GM10248 (cell line): ENCODE data around the gene FBXO11.

Source experiments
- CTCF ChIA-PET: fragments of 300-600 bp; sonication (Branson Sonifier 250); formaldehyde crosslinking; extraction: SDS; loops from one replicate; lab custom pipeline; 2021; ENCODE audit warnings: antibody characterized with exemption; lab: Yijun Ruan, JAX
- POLR2A ChIA-PET: fragments of 350-650 bp; sonication (Branson Sonifier 250); formaldehyde crosslinking; extraction: SDS; loops from one replicate; lab custom pipeline; 2020; ENCODE audit warnings: antibody characterized with exemption; lab: Yijun Ruan, JAX
- DNase-seq: peaks from one replicate; pipeline ENCODE4 v3.0.0; 2012; ENCODE audit errors: extremely low spot score
- TF ChIP-seq, protein P1 (sequence below): IDR thresholded peaks from 2 replicates; pipeline ENCODE4 v1.5.1; 2012; ENCODE audit warnings: mild to moderate bottlenecking, low read depth; ENCODE audit errors: extremely low read depth, missing control alignments, control extremely low read depth

Gene FBXO11

DNA sequence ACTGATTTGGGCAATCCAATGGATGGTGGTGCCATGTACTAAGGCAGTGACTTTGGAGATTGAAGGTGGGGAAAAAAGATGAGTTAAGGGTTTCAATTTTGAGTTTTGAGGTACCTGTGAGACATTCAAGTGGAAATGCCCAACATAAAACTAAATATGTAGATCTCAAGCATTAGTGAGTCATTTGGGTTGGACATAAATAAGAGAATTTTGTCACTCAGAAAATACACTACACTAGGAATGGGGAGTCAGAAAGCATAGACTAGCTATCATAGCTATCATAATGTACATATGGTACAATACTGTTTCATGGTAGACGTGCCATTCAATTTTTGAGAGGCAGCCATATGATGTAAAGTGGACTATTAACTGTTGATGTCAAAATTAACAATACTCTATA is 56.1 kb downstream of the FBXO11 start:
- TF ChIP-seq, protein P1, sequence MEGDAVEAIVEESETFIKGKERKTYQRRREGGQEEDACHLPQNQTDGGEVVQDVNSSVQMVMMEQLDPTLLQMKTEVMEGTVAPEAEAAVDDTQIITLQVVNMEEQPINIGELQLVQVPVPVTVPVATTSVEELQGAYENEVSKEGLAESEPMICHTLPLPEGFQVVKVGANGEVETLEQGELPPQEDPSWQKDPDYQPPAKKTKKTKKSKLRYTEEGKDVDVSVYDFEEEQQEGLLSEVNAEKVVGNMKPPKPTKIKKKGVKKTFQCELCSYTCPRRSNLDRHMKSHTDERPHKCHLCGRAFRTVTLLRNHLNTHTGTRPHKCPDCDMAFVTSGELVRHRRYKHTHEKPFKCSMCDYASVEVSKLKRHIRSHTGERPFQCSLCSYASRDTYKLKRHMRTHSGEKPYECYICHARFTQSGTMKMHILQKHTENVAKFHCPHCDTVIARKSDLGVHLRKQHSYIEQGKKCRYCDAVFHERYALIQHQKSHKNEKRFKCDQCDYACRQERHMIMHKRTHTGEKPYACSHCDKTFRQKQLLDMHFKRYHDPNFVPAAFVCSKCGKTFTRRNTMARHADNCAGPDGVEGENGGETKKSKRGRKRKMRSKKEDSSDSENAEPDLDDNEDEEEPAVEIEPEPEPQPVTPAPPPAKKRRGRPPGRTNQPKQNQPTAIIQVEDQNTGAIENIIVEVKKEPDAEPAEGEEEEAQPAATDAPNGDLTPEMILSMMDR: no peak
- ChIA-PET POLR2A (no interaction called here), CTCF (interaction anchor here (0.9 to 3.0 kb wide), 5 partner anchors 9 to 83 kb away, joined by 3 to 13 read pairs (median 4); no protein-coding TSS in a partner anchor)
- no peak for DNase-seq

DNA sequence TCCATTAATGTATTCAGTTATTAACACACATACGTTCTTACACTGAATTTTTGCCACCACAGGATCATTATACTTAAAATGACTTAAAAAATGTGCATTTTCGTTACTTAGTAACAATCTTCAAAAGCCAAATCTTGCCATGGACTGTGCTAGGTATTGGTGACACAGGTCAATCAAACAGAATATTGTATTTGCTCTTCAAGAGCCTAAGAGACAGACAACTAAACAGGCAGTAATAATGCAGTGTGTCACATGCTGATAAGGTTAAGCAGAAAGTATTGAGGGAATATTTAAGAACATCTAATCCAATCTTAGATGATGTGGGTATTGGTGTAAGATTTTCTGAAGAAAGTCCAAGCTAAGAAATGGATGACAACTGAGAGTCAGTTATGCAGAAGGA is 56.9 kb downstream of the FBXO11 start:
- no peak for DNase-seq
- TF ChIP-seq, protein P1: no peak
- CTCF ChIA-PET: interaction anchor here (0.9 to 3.0 kb wide), 4 partner anchors 10 to 82 kb away, joined by 3 to 13 read pairs (median 5); no protein-coding TSS in a partner anchor
- POLR2A ChIA-PET: no interaction called here

DNA sequence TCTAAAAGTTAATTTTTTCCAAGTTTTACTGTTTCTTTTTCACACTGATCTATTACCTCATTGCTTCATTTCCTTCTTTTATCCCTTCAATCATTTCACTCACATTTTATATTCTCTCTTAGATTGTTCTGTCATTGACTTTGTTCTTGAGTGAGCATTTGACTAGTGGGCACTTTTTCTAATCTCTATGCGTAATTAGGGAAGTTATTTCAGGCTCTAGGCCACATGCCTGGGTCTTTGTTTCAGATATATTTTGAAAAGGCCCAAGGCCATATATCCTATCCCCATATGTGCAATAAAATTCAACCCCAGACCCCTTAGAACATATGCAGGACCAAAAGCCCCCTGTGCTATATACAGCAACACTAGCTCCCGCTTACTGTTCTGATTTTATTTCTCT is 62.1 kb downstream of the FBXO11 start:
- TF ChIP-seq, protein P1: no peak
- ChIA-PET POLR2A (no interaction called here), CTCF (interaction anchor here (1.8 to 3.5 kb wide), 3 partner anchors 13 to 16 kb away, joined by 5 to 10 read pairs (median 6); no protein-coding TSS in a partner anchor)
- no peak for DNase-seq

DNA sequence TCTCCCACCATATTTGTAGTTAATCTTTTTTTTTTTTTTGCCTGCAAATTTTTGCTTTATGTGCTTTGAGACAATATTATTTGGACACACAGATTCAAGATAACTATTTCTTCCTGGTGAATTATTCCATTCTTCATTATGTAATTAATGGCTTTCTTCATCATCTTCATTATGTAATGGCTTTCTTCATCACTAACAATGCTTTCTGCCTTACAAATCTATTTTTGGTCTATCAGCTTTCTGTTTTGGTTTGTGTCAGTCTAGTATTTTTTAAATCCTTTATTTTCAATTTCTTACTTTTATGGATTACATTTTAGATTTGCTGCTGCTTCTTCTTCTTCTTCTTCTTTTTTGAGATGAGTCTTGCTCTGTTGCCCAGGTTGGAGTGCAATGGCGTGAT is 62.9 kb downstream of the FBXO11 start:
- no peak for DNase-seq
- TF ChIP-seq, protein P1: no peak
- ChIA-PET POLR2A (no interaction called here), CTCF (interaction anchor here (0.7 to 2.5 kb wide), 7 partner anchors 10 to 61 kb away, joined by 3 to 12 read pairs (median 3); partner anchors contain the start of gene MSH6)

DNA sequence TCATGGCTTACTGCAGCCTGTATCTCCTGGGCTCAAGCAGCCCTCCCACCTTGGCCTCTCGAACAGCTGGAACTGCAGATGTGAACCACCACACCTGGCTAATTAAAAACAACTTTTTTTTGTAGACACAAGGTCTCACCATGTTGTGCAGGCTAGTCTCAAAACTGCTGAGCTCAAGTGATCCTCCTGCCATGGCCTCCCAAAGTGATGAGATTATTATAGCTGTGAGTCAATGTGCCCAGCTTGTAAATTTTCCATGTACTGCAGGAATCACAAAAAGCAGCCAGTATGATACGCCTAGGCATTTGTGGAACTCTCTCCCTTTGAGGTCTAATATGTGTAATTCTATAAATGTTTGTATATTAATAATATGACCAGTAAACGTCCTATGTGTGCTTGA is 63.5 kb downstream of the FBXO11 start:
- TF ChIP-seq, protein P1: no peak
- DNase-seq: no peak
- POLR2A ChIA-PET: no interaction called here
- CTCF ChIA-PET: interaction anchor here (0.7 to 2.5 kb wide), 9 partner anchors 9 to 60 kb away, joined by 3 to 12 read pairs (median 4); partner anchors contain the start of gene MSH6

DNA sequence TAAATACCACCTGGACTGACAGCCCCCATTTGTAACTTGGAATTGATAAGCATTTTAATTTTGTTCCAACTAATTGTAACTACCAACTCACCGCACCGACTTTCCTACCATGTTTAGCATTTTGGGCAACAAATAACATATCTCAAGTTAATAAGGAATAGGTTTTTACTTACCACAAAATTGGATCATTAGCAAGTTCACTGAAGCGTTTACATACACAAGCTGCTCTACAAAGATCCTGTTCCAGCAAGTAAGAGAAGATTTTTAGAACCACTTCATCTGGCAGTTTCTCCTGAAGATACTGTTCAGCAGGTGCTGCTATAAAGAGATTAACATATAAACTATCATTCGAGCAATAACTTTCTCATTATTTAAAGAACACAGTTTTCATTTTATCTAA is 67.6 kb downstream of the FBXO11 start:
- DNase-seq: no peak
- ChIA-PET CTCF (interaction anchor here (1.6 kb wide), 1 partner anchor 25 kb away, joined by 4 read pairs; no protein-coding TSS in a partner anchor), POLR2A (no interaction called here)
- TF ChIP-seq, protein P1: no peak
